Transverse colon (tissue), 4 donors: Measurements from ENCODE around the gene IGLL5. TPM values are rescaled to one million over a fixed set of nuclear protein-coding genes. Genes with fewer than 3 reads are reported as not detected.

Source experiments
- DNase-seq: peaks from one replicate; pipeline ENCODE4 v3.0.0-alpha.2; 2019
- H3K27ac ChIP-seq, 4 donors: fragments of 200-600 bp; sonication (generic); 2 replicates each; pipeline ENCODE4 v1.5.1; 2016 to 2018; ENCODE audit warnings: inconsistent platforms in 4 of 4
- H3K27me3 ChIP-seq: fragments of 200-600 bp; sonication (generic); 2 replicates; pipeline ENCODE4 v1.5.1; 2017; ENCODE audit warnings: inconsistent platforms
- H3K36me3 ChIP-seq, 4 donors: fragments of 200-600 bp; sonication (generic); 2 replicates each; pipeline ENCODE4 v1.5.1; 2017 to 2019; ENCODE audit warnings: inconsistent platforms in 4 of 4
- H3K4me1 ChIP-seq, 4 donors: fragments of 200-600 bp; sonication (generic); 2 replicates each; pipeline ENCODE4 v1.5.1; 2017 to 2020; ENCODE audit warnings: inconsistent platforms in 4 of 4
- H3K4me3 ChIP-seq, 4 donors: fragments of 200-600 bp; sonication (generic); 1 replicate in 1 of 4; 2 replicates in 3 of 4; pipeline versions ENCODE4 v1.5.1 to v1.6.1; 2017 to 2019; ENCODE audit warnings: inconsistent platforms in 4 of 4
- H3K9me3 ChIP-seq, 2 donors: fragments of 200-600 bp; sonication (generic); 2 replicates each; pipeline ENCODE4 v1.5.1; 2017 to 2019; ENCODE audit warnings: inconsistent platforms in 2 of 2
- EP300 ChIP-seq: sonication (generic); formaldehyde crosslinking; IDR thresholded peaks from one replicate; pipeline ENCODE4 v1.6.1; 2017; ENCODE audit warnings: antibody characterized with exemption, low read depth
- POLR2A ChIP-seq: fragments of 450-650 bp; IDR thresholded peaks from one replicate; pipeline ENCODE4 v1.6.1; 2016; ENCODE audit warnings: antibody characterized with exemption, mild to moderate bottlenecking, moderate library complexity
- POLR2AphosphoS5 ChIP-seq, 3 donors: sonication (generic); formaldehyde crosslinking; IDR thresholded peaks; one replicate each; pipeline ENCODE4 v1.6.1; 2016; ENCODE audit warnings: antibody characterized with exemption in 3 of 3
- WGBS, 2 donors: methylation state at CpG; one replicate each; pipeline ENCODE4 v1.1.5; 2018; ENCODE audit warnings: low coverage in 1 of 2; 5-methylcytosine and 5-hydroxymethylcytosine counted together
- in situ Hi-C, 4 donors: fragments of 200-750 bp; cut with MboI; loops; one replicate each; pipeline versions ENCODE4 v1.15.0 to v1.15.1; 2017; ENCODE audit warnings: low sequenced_read_pairs in 3 of 4, low pct_ligation_motif_present in 1 of 4, low pct_unique_long_range_greater_than_20kb in 1 of 4
- intact Hi-C: fragments of 100-400 bp; cut with DNase I; formaldehyde crosslinking; loops from one replicate; pipeline ENCODE4 v1.15.1; 2023; ENCODE audit warnings: low total_unique reads
- total RNA-seq, 4 donors: library from RNA; depleted of rRNA; stranded (reverse); fragments of >200 nt; gene quantifications; one replicate each; pipeline ENCODE4 v1.1.0, GENCODE V29; 2016
- TF ChIP-seq, protein P1 (sequence below), 5 experiments: fragments of 200-600 bp in 3 of 5; fragments of 450-650 bp in 2 of 5; sonication (generic) in 3 of 5; IDR thresholded peaks; 1 replicate in 2 of 5; 2 replicates in 3 of 5; pipeline ENCODE4 v1.5.1; 2016 to 2017; ENCODE audit warnings: antibody characterized with exemption in 5 of 5, inconsistent platforms in 3 of 5, mild to moderate bottlenecking in 2 of 5, moderate library complexity in 1 of 5

IGLL5 gene
- total RNA-seq, 4 donors from 2014 or later: 14.9 to 104 (median 33.8) TPM; not detected in 1

DNA sequence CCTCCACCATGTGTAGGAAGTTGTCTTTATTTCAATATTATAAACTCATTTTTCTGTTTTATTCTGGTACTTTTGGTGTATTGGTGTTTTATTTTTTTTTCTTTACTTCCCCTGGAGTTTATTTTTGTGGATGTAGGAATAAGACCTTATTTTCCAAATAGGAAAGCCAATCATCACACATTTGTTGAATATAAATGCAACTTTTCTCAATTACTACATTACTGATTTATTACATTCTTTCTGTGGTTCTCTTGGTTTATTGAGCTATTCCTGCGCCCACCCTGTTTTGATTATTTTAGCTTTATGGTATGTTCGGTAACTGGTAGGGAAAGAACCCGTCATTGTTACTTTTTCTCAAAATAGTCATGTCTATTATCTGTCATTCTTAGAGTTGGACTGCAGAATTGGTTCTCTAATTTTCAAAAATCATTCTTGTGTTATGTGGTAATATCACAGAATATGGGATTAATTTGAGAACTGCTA lies 3.6 kb downstream of the IGLL5 start:
- DNase-seq: no peak
- Histone ChIP-seq H3K36me3 (no peaks in the 10 kb centered on the region), H3K9me3 (no peaks in the 10 kb centered on the region), H3K4me1 (no peaks in the 10 kb centered on the region), H3K27me3 (peaks cover 15% of the 10 kb centered on the region), H3K27ac (peak overlapping the region in 1 of 4 donors; percentile 51), H3K4me3 (no peak overlapping the region)
- WGBS, 2 donors: 53 to 66% methylated on average over 3 of the region's 3 CpGs
- intact Hi-C loops (no loop called here), in situ Hi-C loops (loop anchor here in 1 of 4 donors (25.0 kb wide), 1 partner anchor 129 kb away; no protein-coding TSS in a partner anchor)
- TF ChIP-seq POLR2AphosphoS5 (IDR thresholded peaks at IDR 0.05) (no peak), POLR2A (no peak), EP300 (no peak)
- TF ChIP-seq, protein P1, sequence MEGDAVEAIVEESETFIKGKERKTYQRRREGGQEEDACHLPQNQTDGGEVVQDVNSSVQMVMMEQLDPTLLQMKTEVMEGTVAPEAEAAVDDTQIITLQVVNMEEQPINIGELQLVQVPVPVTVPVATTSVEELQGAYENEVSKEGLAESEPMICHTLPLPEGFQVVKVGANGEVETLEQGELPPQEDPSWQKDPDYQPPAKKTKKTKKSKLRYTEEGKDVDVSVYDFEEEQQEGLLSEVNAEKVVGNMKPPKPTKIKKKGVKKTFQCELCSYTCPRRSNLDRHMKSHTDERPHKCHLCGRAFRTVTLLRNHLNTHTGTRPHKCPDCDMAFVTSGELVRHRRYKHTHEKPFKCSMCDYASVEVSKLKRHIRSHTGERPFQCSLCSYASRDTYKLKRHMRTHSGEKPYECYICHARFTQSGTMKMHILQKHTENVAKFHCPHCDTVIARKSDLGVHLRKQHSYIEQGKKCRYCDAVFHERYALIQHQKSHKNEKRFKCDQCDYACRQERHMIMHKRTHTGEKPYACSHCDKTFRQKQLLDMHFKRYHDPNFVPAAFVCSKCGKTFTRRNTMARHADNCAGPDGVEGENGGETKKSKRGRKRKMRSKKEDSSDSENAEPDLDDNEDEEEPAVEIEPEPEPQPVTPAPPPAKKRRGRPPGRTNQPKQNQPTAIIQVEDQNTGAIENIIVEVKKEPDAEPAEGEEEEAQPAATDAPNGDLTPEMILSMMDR (IDR thresholded peaks at IDR 0.05): no peak

DNA sequence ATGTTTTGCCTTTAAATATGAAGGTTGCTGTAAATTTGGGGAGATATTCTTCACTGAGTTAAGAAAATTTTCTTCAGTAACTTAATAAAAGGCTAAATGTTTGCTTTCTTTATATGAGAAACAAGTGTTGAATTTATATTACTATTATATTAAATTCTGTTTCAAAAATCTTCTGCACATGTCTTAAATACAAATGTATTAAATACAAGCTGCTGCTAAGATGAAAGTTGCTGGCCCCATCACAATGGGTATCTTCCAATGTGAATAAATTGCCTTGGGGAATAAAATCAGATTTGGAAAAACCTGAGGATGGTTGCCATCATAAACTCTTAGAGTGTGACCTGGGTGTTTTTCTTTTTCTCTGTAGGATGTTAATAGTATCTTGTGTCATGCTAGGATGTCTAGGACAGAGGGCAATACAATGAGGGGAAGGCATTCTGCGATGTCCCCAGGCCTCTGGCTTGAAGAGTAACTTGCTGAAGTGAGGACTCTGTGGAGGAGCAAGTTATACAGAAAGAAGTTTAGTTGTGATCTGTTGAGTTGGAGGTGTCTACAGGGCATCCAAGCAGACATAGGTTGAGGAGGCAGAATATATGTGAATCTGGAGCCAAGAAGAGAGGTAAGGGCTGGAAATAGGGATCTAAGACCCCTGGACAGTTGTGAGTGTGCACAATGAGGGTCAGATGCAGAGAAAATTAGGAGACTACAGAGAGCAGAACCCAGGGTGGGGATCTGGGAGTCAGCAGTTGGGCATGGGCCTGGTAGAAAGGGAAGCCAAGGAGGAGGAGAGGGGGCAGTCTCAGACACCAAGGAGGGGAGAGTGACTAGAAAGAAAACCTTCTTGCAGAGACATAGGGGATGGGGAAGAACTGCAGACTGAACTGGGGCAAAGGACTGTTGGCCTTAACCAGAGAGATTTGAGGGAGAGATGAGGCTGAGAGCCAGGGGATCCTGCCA lies 4.8 kb downstream of the IGLL5 start:
- Histone ChIP-seq H3K4me1 (no peaks in the 10 kb centered on the region), H3K27me3 (peaks cover 15% of the 10 kb centered on the region), H3K4me3 (no peak overlapping the region), H3K9me3 (no peaks in the 10 kb centered on the region), H3K36me3 (no peaks in the 10 kb centered on the region), H3K27ac (peak overlapping the region in 2 of 4 donors; percentile 6 to 63)
- intact Hi-C loops: no loop called here
- in situ Hi-C loops: loop anchor here in 1 of 4 donors (25.0 kb wide), 1 partner anchor 130 kb away; no protein-coding TSS in a partner anchor
- TF ChIP-seq POLR2A (no peak), POLR2AphosphoS5 (IDR thresholded peaks at IDR 0.05) (no peak), EP300 (no peak)
- TF ChIP-seq, protein P1 (IDR thresholded peaks at IDR 0.05): no peak
- WGBS, 2 donors: 75 to 100% methylated on average over 1 of the region's 1 CpG
- DNase-seq: no peak

DNA sequence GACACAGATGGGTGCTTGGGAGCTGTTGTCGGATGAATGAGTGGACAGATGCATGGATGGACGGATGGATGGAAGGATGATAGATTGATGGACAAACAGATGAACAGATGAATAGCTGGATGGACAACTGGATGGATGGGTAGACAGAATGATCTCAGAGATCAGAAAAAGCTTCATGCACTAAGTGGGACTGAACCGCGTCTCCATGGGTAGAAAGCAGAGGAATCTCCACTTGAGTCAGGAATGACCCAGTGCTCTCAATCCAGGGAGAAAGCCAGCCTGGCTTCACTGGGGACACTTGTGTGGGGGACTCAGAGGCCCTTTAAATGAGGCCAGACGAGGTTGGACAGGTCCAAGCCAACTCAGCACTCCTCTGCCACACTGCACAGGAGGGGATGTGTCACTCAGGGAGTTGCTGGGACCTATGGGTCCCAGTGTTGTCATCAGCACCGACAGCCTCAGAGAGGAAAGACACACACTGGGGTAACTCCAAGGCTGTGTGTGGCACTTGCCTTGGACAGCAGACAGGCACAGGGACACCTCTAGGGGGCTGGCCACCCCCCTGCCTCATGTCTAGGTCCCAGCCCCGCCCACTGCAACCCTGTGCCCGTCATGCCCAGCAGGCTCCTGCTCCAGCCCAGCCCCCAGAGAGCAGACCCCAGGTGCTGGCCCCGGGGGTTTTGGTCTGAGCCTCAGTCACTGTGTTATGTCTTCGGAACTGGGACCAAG lies 5.6 kb downstream of the IGLL5 start:
- peaks cover 15% of the 10 kb centered on the region for H3K27me3 ChIP-seq
- intact Hi-C loops: no loop called here
- H3K36me3 ChIP-seq: no peaks in the 10 kb centered on the region
- no peaks in the 10 kb centered on the region for H3K9me3 ChIP-seq
- no peak overlapping the region for H3K4me3 ChIP-seq
- no peaks in the 10 kb centered on the region for H3K4me1 ChIP-seq
- in situ Hi-C loops: loop anchor here in 1 of 4 donors (25.0 kb wide), 1 partner anchor 131 kb away; no protein-coding TSS in a partner anchor
- WGBS, 2 donors: 71 to 72% methylated on average over 1 to 10 of the region's 10 CpGs
- no peak for DNase-seq
- peak overlapping the region in 2 of 4 donors; percentile 25 to 63 for H3K27ac ChIP-seq
- TF ChIP-seq EP300 (no peak), POLR2AphosphoS5 (IDR thresholded peaks at IDR 0.05) (no peak), POLR2A (no peak)
- TF ChIP-seq, protein P1 (IDR thresholded peaks at IDR 0.05): no peak
